Measurements from ENCODE around the gene CDK5RAP1.

CDK5RAP1 gene

DNA sequence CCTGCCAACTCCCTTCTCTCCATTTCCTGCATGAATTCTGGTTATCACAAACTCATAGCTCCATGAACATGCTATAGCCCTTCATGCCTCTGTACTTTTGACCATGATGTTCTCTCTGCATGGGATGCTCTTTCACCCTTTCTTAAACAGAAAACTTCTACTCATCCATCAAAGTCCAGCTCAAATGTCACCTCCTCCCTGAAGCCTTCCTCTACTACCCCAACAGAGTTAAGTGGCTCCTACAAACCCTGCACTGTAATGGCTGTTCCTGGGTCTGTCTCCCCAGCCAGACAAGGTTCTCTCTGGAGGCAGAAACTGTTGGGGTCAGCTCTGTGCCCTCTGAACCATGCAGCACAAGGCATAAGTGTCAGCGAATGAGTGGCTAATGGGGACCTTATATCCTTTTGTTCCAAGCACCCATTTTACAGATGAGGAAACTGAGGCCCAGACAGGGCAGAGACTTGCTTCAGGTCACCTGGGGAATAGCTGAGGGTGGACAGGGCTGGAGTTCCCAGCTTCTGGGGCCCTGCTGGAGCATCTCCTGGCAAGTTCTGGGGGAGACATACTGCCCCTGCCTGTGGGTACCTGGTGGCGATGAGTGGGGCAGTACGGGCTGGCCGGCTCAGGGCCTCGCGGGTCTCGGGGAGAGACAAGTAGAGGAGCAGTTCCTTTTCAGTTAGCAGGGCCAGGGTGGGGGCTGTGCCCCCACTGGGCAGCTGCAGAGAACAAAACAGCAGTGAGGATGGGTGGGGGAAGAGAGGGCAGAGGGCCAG, 10.6 kb upstream of the CDK5RAP1 start:
- no peaks in the 10 kb centered on the region for H3K9me3 ChIP-seq (ENCODE audit: control insufficient read depth, insufficient read depth, low read depth, low read length)
- H3K36me3 ChIP-seq (ENCODE audit: control insufficient read depth in 2 of 2, insufficient read depth in 1 of 2, low read length in 2 of 2): peaks cover 0 to 58% of the 10 kb centered on the region in 2 experiments; a peak in 2 of 3 replicates
- no peak overlapping the region for H3K4me3 ChIP-seq (ENCODE audit: low read depth, low read length)
- H3K27ac ChIP-seq (ENCODE audit: extremely low read depth, low read depth, low read length): no peak overlapping the region
- no peaks in the 10 kb centered on the region for H3K4me1 ChIP-seq (ENCODE audit: control insufficient read depth, insufficient read depth, low read length)
- CTCF ChIA-PET: no interaction called here
- TF ChIP-seq, protein P1, sequence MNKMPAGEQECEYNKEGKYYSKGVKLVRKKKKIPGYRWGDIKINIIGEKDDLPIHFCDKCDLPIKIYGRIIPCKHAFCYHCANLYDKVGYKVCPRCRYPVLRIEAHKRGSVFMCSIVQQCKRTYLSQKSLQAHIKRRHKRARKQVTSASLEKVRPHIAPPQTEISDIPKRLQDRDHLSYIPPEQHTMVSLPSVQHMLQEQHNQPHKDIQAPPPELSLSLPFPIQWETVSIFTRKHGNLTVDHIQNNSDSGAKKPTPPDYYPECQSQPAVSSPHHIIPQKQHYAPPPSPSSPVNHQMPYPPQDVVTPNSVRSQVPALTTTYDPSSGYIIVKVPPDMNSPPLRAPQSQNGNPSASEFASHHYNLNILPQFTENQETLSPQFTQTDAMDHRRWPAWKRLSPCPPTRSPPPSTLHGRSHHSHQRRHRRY (tag by site-specific recombination; IDR thresholded peaks at IDR 0.05): no peak
- 0 out of 2 replicates have a peak, but pooled peaks have one; percentile 63 for TF ChIP-seq ZFP3 (tag by site-specific recombination; IDR thresholded peaks at IDR 0.05; ENCODE audit: low read depth)
- POLR2A ChIA-PET: interaction anchor here (0.6 to 1.5 kb wide), 2 partner anchors 11 to 454 kb away, joined by 3 to 4 read pairs; partner anchors contain the start of gene CDK5RAP1

DNA sequence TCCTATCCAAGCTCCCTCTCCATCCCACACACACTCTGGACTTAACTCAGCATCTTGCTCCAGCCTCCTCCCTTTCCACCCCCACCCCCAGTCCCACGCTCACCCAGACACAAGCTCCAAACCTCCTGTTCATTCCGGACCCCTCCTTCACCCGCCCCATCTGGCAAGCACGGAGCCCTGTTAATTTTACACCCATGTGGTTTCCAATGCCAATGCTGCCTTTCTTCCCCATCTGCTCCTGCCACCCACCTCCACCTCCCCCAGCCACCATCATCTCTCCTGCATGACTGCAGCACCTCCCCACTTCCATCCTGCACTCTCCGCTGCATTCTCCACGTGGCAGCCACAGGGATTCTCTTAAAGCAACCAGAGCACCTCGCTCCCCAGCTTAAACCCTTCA, 9.9 kb upstream of the CDK5RAP1 start:
- no peak overlapping the region for H3K4me3 ChIP-seq (ENCODE audit: low read depth, low read length)
- peaks cover 0 to 58% of the 10 kb centered on the region in 2 experiments; a peak in 2 of 3 replicates for H3K36me3 ChIP-seq (ENCODE audit: control insufficient read depth in 2 of 2, insufficient read depth in 1 of 2, low read length in 2 of 2)
- TF ChIP-seq ZNF366 (tag by site-specific recombination; conservative IDR thresholded peaks at IDR 0.05) (no peak), ZFHX2 (tag by site-specific recombination; conservative IDR thresholded peaks at IDR 0.05) (peak; percentile 92), ZNF664 (tag by site-specific recombination; IDR thresholded peaks at IDR 0.05) (no peak), EGR2 (tag by site-specific recombination; IDR thresholded peaks at IDR 0.05; ENCODE audit: low read depth) (peak; percentile 98)
- TF ChIP-seq, protein P2, sequence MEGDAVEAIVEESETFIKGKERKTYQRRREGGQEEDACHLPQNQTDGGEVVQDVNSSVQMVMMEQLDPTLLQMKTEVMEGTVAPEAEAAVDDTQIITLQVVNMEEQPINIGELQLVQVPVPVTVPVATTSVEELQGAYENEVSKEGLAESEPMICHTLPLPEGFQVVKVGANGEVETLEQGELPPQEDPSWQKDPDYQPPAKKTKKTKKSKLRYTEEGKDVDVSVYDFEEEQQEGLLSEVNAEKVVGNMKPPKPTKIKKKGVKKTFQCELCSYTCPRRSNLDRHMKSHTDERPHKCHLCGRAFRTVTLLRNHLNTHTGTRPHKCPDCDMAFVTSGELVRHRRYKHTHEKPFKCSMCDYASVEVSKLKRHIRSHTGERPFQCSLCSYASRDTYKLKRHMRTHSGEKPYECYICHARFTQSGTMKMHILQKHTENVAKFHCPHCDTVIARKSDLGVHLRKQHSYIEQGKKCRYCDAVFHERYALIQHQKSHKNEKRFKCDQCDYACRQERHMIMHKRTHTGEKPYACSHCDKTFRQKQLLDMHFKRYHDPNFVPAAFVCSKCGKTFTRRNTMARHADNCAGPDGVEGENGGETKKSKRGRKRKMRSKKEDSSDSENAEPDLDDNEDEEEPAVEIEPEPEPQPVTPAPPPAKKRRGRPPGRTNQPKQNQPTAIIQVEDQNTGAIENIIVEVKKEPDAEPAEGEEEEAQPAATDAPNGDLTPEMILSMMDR (tag by site-specific recombination; IDR thresholded peaks at IDR 0.05): no peak
- no peaks in the 10 kb centered on the region for H3K9me3 ChIP-seq (ENCODE audit: control insufficient read depth, insufficient read depth, low read depth, low read length)
- CTCF ChIA-PET: no interaction called here
- H3K27ac ChIP-seq (ENCODE audit: extremely low read depth, low read depth, low read length): no peak overlapping the region
- H3K4me1 ChIP-seq (ENCODE audit: control insufficient read depth, insufficient read depth, low read length): no peaks in the 10 kb centered on the region
- POLR2A ChIA-PET: no interaction called here

DNA sequence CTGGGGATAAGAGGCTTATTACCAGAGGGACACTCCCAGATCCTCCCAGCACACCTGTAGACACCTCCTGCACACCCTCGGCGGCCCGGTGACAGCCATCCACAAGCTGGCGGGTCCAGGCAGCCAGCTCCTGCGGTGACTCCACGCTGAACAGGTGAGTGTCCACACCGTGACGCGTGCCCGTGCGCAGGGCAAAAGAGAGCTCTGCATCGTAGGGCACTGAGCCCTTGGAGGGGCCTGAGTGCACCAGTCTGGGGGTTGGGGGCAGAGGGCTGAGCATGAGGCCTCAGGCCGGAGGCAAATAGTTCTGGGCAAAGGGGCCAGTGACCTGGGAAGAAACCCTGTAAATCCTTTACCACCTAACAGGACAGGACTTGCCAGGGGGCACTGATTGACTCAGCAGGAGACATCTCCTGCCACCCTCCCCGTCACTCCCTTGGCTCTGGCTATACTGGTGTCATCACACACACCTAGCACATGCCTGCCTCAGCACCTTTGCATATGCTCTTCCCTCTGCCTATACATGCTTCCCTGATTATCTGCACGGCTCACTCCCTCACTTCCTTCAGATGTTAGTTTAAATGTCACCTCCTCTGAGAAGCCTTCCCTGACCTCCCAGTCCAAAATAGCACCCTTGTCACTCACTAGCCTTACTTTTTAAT, 8.9 kb upstream of the CDK5RAP1 start:
- Histone ChIP-seq H3K9me3 (ENCODE audit: control insufficient read depth, insufficient read depth, low read depth, low read length) (no peaks in the 10 kb centered on the region), H3K27ac (ENCODE audit: extremely low read depth, low read depth, low read length) (no peak overlapping the region), H3K36me3 (ENCODE audit: control insufficient read depth in 2 of 2, insufficient read depth in 1 of 2, low read length in 2 of 2) (peaks cover 0 to 61% of the 10 kb centered on the region in 2 experiments; a peak in 2 of 3 replicates), H3K4me3 (ENCODE audit: low read depth, low read length) (no peak overlapping the region), H3K4me1 (ENCODE audit: control insufficient read depth, insufficient read depth, low read length) (no peaks in the 10 kb centered on the region)
- ChIA-PET CTCF (no interaction called here), POLR2A (interaction anchor here (0.9 kb wide), 1 partner anchor 9 kb away, joined by 3 read pairs; the partner anchor contains the start of gene CDK5RAP1)
- TF ChIP-seq MYNN (tag by site-specific recombination; IDR thresholded peaks at IDR 0.05; ENCODE audit: borderline replicate concordance): no peak
- TF ChIP-seq ZNF623 (tag by site-specific recombination; IDR thresholded peaks at IDR 0.05): peak; percentile 74
- no peak for TF ChIP-seq ZNF571 (tag by site-specific recombination; IDR thresholded peaks at IDR 0.05)
- no peak for TF ChIP-seq ZNF777 (tag by site-specific recombination; IDR thresholded peaks at IDR 0.05; ENCODE audit: borderline replicate concordance)
- TF ChIP-seq GLIS1 (tag by site-specific recombination; IDR thresholded peaks at IDR 0.05): peak; percentile 50
- TF ChIP-seq ZNF174 (tag by site-specific recombination; IDR thresholded peaks at IDR 0.05): no peak
